Measurements from ENCODE around the gene SRL.
"Not testable (repeated sequence)": the region's sequence is repeated elsewhere in the genome, so short reads cannot be mapped to it uniquely, and the experiment has no call there.

Gene SRL

GRCh38 chr16:4253394-4254150 is 11.7 kb upstream of the SRL start:
- H3K9me3 ChIP-seq (ENCODE audit: control insufficient read depth, low read length) = no peaks in the 10 kb centered on the region
- no peaks in the 10 kb centered on the region for H3K27me3 ChIP-seq (ENCODE audit: control insufficient read depth, insufficient read depth, low read length)

DNA sequence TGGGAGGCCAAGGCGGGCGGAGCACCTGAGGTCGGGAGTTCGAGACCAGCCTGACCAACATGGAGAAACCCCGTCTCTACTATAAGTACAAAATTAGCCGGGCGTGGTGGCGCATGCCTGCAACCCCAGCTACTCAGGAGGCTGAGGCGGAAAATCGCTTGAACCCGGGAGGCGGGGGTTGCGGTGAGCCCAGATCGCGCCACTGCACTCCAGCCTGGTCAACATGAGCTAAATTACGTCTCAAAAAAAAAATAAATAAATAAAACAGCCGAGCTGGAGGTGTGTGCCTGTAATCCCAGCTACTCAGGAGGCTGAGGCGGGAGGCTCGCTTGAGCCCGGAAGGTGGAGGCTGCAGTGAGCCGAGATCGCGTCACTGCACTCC is 11.1 kb upstream of the SRL start:
- Histone ChIP-seq H3K9ac (ENCODE audit: low read length) (peak overlapping the region; percentile 82), H3K4me3 (ENCODE audit: low read length) (peak overlapping the region; percentile 36)
- H3K27me3 ChIP-seq (ENCODE audit: control insufficient read depth, insufficient read depth, low read length); H3K4me1 ChIP-seq (ENCODE audit: control insufficient read depth, insufficient read depth, low read length); H3K36me3 ChIP-seq (ENCODE audit: control insufficient read depth, insufficient read depth, low read length); H3K9me3 ChIP-seq (ENCODE audit: control insufficient read depth, low read length): not testable (repeated sequence)

More at GRCh38 chr16:4253394-4254150, 11.7 kb upstream of the SRL start:
- Histone ChIP-seq H3K36me3 (ENCODE audit: control insufficient read depth, insufficient read depth, low read length) (no peaks in the 10 kb centered on the region), H3K4me1 (ENCODE audit: control insufficient read depth, insufficient read depth, low read length) (no peaks in the 10 kb centered on the region), H3K4me3 (ENCODE audit: low read length) (peak overlapping the region; percentile 36), H3K9ac (ENCODE audit: low read length) (peak overlapping the region; percentile 82)

DNA sequence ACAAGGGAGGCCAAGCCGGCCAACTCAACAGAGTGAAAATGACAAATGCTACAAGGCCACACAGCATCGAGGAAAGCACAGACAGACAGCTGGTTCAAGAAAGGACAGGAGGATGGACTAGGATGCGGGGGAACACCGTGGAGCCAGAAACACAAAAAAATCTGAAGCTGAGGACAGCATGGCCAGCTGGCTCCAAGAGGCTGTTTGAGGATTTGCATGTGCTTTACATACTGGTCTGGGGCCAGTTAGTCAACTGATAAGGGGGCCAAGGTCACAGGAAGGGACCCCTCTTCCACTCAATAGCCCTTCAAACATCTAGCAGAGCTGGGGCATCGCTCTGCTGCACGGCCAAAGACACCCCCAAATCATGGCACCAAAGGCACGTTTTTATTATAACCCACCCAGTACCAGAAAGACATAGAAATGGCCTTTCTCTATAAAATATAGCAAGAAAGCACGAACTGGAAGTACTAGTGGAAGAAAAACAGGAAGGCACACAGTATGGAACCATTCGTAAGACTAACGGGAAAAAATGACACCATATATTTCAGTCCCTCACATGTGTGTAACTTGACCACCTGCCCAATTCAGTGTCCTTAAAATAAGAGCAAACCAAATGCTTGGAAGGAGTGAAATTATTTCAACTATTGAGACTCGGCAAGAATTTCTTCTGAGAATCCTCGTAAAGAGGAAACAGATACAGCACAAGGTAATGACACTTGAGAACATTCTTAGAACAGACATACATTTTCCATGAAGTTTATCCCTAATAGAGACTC is 7.8 kb upstream of the SRL start:
- Histone ChIP-seq H3K9me3 (ENCODE audit: control insufficient read depth, low read length) (no peaks in the 10 kb centered on the region), H3K36me3 (ENCODE audit: control insufficient read depth, insufficient read depth, low read length) (no peaks in the 10 kb centered on the region), H3K9ac (ENCODE audit: low read length) (no peak overlapping the region), H3K27me3 (ENCODE audit: control insufficient read depth, insufficient read depth, low read length) (no peaks in the 10 kb centered on the region), H3K4me1 (ENCODE audit: control insufficient read depth, insufficient read depth, low read length) (peaks cover 3% of the 10 kb centered on the region), H3K4me3 (ENCODE audit: low read length) (no peak overlapping the region)

DNA sequence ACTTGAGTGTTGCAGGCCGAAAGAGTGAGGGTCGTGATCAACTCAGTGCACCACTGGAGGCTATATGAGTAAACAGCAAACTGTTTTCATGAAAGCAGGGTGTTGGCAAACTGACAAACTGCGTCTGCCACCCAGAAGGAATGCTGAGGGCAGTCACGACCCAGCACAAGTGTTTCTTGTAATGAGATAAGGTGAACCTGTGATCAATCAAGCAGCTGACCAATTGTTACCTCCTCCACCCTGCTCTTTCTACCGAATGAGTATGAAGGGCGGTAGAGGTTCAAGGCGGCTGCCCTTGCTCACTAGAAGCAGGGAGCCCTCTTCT is 5.5 kb upstream of the SRL start:
- no peak overlapping the region for H3K9ac ChIP-seq (ENCODE audit: low read length)
- no peak overlapping the region for H3K4me3 ChIP-seq (ENCODE audit: low read length)
- no peaks in the 10 kb centered on the region for H3K36me3 ChIP-seq (ENCODE audit: control insufficient read depth, insufficient read depth, low read length)
- peaks cover 3% of the 10 kb centered on the region for H3K4me1 ChIP-seq (ENCODE audit: control insufficient read depth, insufficient read depth, low read length)
- H3K9me3 ChIP-seq (ENCODE audit: control insufficient read depth, low read length) = no peaks in the 10 kb centered on the region
- no peaks in the 10 kb centered on the region for H3K27me3 ChIP-seq (ENCODE audit: control insufficient read depth, insufficient read depth, low read length)

GRCh38 chr16:4246777-4247459 is 5.0 kb upstream of the SRL start:
- Histone ChIP-seq H3K9ac (ENCODE audit: low read length) (no peak overlapping the region), H3K9me3 (ENCODE audit: control insufficient read depth, low read length) (no peaks in the 10 kb centered on the region), H3K4me1 (ENCODE audit: control insufficient read depth, insufficient read depth, low read length) (peaks cover 3% of the 10 kb centered on the region), H3K36me3 (ENCODE audit: control insufficient read depth, insufficient read depth, low read length) (no peaks in the 10 kb centered on the region), H3K27me3 (ENCODE audit: control insufficient read depth, insufficient read depth, low read length) (no peaks in the 10 kb centered on the region), H3K4me3 (ENCODE audit: low read length) (no peak overlapping the region)

GRCh38 chr16:4245077-4245791 is 3.4 kb upstream of the SRL start:
- H3K4me3 ChIP-seq (ENCODE audit: low read length) = no peak overlapping the region
- no peaks in the 10 kb centered on the region for H3K27me3 ChIP-seq (ENCODE audit: control insufficient read depth, insufficient read depth, low read length)
- peaks cover 3% of the 10 kb centered on the region for H3K4me1 ChIP-seq (ENCODE audit: control insufficient read depth, insufficient read depth, low read length)
- H3K9ac ChIP-seq (ENCODE audit: low read length) = no peak overlapping the region
- no peaks in the 10 kb centered on the region for H3K9me3 ChIP-seq (ENCODE audit: control insufficient read depth, low read length)
- no peaks in the 10 kb centered on the region for H3K36me3 ChIP-seq (ENCODE audit: control insufficient read depth, insufficient read depth, low read length)

DNA sequence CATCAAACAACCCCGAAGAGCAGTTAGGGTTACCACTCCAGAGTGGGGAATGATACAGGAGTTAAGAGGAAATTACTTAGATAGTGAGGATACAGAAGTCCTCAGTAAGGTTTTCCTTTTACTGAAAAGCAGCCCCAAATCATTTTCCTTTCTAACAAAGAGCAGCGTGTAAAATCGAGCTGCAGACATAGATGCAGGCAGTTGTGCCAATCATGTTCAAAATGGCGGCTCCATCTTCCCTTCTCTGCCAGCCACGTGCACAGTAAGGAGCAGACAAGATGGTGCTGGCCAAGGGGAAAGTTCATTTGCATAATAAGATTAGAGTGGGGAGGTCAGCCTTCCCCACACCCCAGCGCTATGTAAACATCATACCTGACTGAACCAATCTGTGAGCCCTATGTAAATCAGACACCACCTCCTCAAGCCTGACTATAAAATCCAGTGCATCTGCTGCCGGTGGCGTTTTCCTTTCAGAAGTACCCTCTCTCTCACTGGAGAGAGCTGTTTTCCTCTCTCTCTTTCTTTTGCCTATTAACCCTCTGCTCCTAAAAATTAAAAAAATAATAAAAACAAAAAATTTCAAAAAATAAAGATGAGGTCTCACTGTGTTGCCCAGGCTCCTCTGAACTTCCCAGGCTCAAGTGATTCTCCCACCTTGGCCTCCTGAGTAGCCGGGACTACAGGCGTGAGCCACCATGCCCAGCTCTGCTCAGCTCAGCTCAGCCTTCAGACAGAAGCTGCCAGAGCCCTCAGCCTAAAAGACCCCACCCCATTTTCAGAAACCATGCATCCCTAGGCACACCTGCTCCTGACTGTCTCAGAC is 2.6 kb upstream of the SRL start:
- H3K27me3 ChIP-seq (ENCODE audit: control insufficient read depth, insufficient read depth, low read length) = peaks cover under 1% of the 10 kb centered on the region
- no peak overlapping the region for H3K9ac ChIP-seq (ENCODE audit: low read length)
- H3K4me1 ChIP-seq (ENCODE audit: control insufficient read depth, insufficient read depth, low read length) = peaks cover 3% of the 10 kb centered on the region
- no peak overlapping the region for H3K4me3 ChIP-seq (ENCODE audit: low read length)
- H3K9me3 ChIP-seq (ENCODE audit: control insufficient read depth, low read length) = no peaks in the 10 kb centered on the region
- H3K36me3 ChIP-seq (ENCODE audit: control insufficient read depth, insufficient read depth, low read length) = no peaks in the 10 kb centered on the region

- Histone ChIP-seq H3K27me3 (ENCODE audit: control insufficient read depth, insufficient read depth, low read length) (peaks cover 3% of the 10 kb centered on the region), H3K4me1 (ENCODE audit: control insufficient read depth, insufficient read depth, low read length) (peaks cover 3% of the 10 kb centered on the region), H3K9me3 (ENCODE audit: control insufficient read depth, low read length) (no peaks in the 10 kb centered on the region), H3K4me3 (ENCODE audit: low read length) (no peak overlapping the region), H3K36me3 (ENCODE audit: control insufficient read depth, insufficient read depth, low read length) (no peaks in the 10 kb centered on the region), H3K9ac (ENCODE audit: low read length) (no peak overlapping the region)
Measured at GRCh38 chr16:4241258-4241927, 487 bp downstream of the SRL start.

DNA sequence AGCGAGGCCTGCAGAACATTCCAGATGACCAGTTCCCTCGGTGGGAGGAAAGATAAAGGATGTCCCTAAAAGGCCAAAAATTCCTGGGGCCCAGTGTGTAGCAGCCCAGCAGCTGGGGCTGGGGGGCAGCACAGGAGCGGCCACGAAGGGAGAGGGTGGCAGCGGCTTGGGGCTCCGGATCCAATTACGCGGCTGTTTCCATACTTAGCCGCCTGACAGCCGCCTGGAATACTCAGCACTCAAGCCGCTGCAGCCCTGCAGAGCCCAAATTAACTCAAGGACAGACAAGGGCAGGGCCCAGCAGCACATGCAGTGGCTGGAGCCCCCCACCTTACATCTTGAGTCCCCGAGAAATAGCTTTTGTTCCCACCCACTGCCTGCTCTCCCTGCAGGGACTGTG is 1.3 kb downstream of the SRL start:
- peaks cover 3% of the 10 kb centered on the region for H3K27me3 ChIP-seq (ENCODE audit: control insufficient read depth, insufficient read depth, low read length)
- H3K9me3 ChIP-seq (ENCODE audit: control insufficient read depth, low read length) = no peaks in the 10 kb centered on the region
- peaks cover 3% of the 10 kb centered on the region for H3K4me1 ChIP-seq (ENCODE audit: control insufficient read depth, insufficient read depth, low read length)
- H3K4me3 ChIP-seq (ENCODE audit: low read length) = no peak overlapping the region
- H3K9ac ChIP-seq (ENCODE audit: low read length) = no peak overlapping the region
- H3K36me3 ChIP-seq (ENCODE audit: control insufficient read depth, insufficient read depth, low read length) = no peaks in the 10 kb centered on the region

GRCh38 chr16:4239682-4240175 is 2.2 kb downstream of the SRL start:
- Histone ChIP-seq H3K9me3 (ENCODE audit: control insufficient read depth, low read length) (no peaks in the 10 kb centered on the region), H3K4me3 (ENCODE audit: low read length) (no peak overlapping the region), H3K9ac (ENCODE audit: low read length) (no peak overlapping the region), H3K4me1 (ENCODE audit: control insufficient read depth, insufficient read depth, low read length) (peaks cover under 1% of the 10 kb centered on the region), H3K36me3 (ENCODE audit: control insufficient read depth, insufficient read depth, low read length) (no peaks in the 10 kb centered on the region), H3K27me3 (ENCODE audit: control insufficient read depth, insufficient read depth, low read length) (peaks cover 3% of the 10 kb centered on the region)

DNA sequence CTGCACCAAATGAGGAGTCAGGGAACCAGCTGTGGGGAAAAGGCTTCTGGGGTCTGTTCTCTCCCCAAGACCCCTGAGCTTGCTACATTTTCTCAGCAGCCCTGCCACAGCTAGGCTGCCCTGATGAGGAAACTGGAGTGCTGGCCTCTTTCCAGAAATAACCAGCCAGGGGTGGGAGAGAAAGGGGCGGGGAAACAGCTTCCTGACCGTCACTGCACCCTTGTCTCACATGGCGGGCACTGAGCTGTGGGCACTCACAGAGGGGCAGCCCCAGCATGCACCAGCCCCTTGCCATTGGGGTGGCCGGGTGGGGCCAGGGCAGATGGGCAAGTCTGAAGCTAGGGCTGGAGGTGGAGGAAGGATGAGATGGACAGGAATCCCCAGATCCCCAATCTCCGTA is 2.9 kb downstream of the SRL start:
- H3K9ac ChIP-seq (ENCODE audit: low read length) = no peak overlapping the region
- H3K4me1 ChIP-seq (ENCODE audit: control insufficient read depth, insufficient read depth, low read length) = no peaks in the 10 kb centered on the region
- no peaks in the 10 kb centered on the region for H3K9me3 ChIP-seq (ENCODE audit: control insufficient read depth, low read length)
- peaks cover 3% of the 10 kb centered on the region for H3K27me3 ChIP-seq (ENCODE audit: control insufficient read depth, insufficient read depth, low read length)
- H3K4me3 ChIP-seq (ENCODE audit: low read length) = no peak overlapping the region
- no peaks in the 10 kb centered on the region for H3K36me3 ChIP-seq (ENCODE audit: control insufficient read depth, insufficient read depth, low read length)

Data from mucosa of stomach (tissue), 1 donor.